Measurements from ENCODE around the gene FBXO47.
"Not testable (repeated sequence)": the region's sequence is repeated elsewhere in the genome, so short reads cannot be mapped to it uniquely, and the experiment has no call there.

Gene FBXO47

DNA sequence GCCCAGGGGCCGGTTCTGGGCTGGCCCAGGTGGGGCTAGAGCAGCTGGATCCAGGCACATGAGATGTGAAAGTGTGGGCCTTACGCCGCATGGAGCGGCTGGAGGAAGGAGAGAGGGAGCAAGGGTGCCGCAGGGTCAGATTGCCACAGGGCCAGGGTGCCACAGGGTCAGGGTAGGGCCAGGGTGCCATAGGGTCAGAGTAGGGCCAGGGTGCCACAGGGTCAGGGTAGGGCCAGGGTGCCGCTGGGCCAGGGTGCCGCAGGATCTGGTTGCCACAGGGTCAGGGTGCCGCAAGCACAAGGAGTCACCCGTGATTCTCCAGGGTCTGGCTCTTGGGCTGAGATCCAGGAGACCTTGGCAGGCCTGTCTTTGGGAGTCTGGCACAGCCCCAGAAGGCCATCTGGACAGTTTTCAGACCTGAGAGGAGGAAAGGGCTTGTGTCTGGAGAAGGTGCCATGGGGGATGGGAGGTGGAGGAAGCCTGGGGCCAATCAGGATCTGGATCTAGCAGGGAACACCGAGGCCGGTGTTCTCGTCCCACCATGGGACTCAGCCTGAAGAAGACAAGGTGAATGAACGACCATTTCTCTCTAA, 54.9 kb downstream of the FBXO47 start:
- no peak for TF ChIP-seq CTCF (IDR thresholded peaks at IDR 0.05; ENCODE audit: low read depth, low read length)
- DNase-seq (ENCODE audit: extremely low read depth, low read depth) = no peak

GRCh38 chr17:38911731-38912081, 55.5 kb downstream of the FBXO47 start:
- DNase-seq (ENCODE audit: extremely low read depth, low read depth) = not testable (repeated sequence)

- TF ChIP-seq CTCF (IDR thresholded peaks at IDR 0.05; ENCODE audit: low read depth, low read length) = no peak
- DNase-seq (ENCODE audit: extremely low read depth, low read depth) = no peak
These were observed 56.0 kb downstream of the FBXO47 start for GRCh38 chr17:38911081-38911730.

- no peak for TF ChIP-seq CTCF (IDR thresholded peaks at IDR 0.05; ENCODE audit: low read depth, low read length)
- no peak for DNase-seq (ENCODE audit: extremely low read depth, low read depth)
These were observed 56.9 kb downstream of the FBXO47 start for GRCh38 chr17:38910325-38910724.

- TF ChIP-seq CTCF (IDR thresholded peaks at IDR 0.05; ENCODE audit: low read depth, low read length) = no peak
- no peak for DNase-seq (ENCODE audit: extremely low read depth, low read depth)
These were observed 58.5 kb downstream of the FBXO47 start for GRCh38 chr17:38908676-38909181.

DNA sequence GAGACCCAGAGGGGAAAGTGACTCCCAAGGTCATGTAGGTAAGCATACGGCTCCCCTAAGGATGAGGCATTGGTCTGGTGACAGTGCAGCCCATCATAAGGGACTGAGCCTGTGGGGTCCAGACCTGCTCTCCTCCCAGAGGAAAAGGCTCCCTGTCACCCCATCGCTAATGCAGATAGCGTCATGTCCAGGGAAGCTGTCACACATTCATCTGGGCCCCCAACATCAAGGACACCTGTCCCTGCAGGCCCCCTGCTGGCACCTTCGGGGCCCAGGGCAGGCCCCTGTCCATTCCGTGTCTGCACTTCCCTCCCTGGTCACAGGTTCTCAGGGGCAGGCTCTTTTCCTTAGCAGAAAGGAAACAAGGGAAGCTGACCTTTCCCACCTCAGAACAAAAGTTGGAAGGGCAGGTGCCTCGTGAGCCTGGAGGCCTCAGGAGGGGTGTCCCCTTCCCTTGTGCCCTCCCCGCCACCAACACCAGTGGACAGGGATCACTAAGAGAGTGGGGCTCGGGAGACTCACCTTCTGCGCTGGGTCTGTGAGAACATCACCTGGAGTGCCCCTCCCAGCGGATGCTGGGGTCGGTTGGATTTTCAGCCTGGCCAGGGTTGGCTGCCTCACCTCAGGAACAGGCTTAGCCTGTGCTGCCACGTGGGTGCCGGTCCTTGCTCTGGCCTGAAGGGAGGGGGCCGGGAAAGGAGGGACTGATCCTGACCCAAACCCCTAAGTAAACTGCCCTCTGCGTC, 59.1 kb downstream of the FBXO47 start:
- DNase-seq (ENCODE audit: extremely low read depth, low read depth) = no peak
- no peak for TF ChIP-seq CTCF (IDR thresholded peaks at IDR 0.05; ENCODE audit: low read depth, low read length)

DNA sequence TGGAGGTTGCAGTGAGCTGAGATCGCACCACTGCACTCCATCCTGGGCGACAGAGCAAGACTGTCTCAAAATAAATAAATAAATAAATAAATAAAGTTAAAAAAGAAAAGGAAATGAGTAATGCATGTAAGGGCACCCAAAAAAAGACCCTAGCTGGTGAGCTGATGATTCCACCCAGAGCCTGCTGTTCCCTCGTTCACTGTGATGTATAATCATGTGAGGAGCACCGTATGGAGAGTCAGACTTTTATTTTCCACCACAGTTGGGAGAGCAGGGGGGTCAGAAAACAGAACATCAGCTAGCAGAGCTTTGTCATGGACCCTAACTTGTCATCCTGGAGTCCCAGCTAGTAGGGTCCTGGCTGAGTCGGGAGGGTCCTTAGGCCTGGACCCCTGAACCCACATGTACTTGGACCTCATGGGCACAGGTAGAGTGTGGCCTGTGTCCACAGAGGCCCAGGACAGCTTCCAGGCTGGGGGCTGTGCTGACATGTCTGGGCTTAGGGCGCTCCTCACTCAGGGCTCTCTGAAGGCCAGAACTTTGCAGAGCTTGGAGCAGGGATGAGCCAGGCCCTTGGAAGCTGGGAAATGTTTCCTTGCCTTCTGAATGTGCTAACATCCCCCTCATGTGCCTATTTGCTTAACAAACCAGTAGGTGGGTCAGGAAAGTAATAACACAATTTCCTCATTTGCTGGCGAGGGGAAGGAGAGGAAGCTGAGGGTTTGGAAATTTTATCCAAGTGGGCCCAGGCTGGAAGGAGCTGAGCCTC, 60.6 kb downstream of the FBXO47 start:
- no peak for DNase-seq (ENCODE audit: extremely low read depth, low read depth)
- TF ChIP-seq CTCF (IDR thresholded peaks at IDR 0.05; ENCODE audit: low read depth, low read length) = no peak

All from AG09319 (cell line).